GM21515 (cell line): ENCODE results near the gene STYXL2.

ENCODE experiments used
- ATAC-seq: cut with Tn5 transposase; IDR thresholded peaks from one replicate; pipeline ENCODE4 v1.9.1; 2021; ENCODE audit not compliant: unreplicated experiment

STYXL2 gene

GRCh38 chr1:167132301-167133010 is 38.6 kb downstream of the STYXL2 start:
- ATAC-seq, result no peak

GRCh38 chr1:167135281-167135840 is 41.5 kb downstream of the STYXL2 start:
- ATAC-seq, result no peak

- ATAC-seq, result no peak
Observed at GRCh38 chr1:167136191-167136614, 42.3 kb downstream of the STYXL2 start.

DNA sequence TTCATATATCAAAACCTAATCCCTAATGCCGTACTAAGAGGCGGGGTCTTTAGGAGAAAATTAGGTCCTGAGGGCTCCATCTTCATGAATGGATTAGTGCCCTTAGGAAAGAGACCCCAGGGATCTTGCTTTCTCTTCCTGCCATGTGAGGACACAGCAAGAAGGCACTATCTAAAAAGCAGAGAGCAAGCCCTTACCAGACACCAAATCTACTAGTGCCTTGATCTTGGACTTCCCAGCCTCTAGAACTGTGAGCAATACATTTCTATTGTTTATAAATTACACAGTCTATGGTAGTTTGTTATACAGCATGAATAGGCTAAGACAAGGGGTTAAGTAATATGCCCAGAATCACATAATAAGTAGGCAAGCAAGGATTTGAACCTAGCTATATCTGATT is 42.9 kb downstream of the STYXL2 start:
- no peak for ATAC-seq

DNA sequence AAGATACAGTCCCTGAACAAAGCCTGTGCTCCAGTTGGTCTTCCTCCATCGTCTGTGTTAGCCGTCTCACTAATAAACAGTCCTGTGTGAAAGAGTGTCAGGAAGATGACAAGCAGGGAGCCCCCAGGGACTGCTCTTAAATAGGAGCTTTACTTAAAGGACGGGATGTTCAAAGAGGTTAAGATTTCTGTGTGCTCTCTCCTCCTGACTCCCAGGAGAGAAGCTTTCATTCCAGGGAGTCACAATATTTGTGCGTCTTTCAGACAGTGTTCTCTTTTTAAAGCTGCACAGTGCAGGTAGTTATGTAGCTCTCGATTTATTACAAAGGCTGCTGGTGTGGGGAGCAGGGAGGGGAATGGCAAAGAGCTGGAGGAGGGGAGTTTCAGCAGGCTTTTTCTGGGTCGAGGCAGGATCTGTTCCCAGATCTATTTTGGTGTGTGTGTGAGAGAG is 43.5 kb downstream of the STYXL2 start:
- ATAC-seq, result no peak

GRCh38 chr1:167137793-167138510 is 44.1 kb downstream of the STYXL2 start:
- no peak for ATAC-seq

DNA sequence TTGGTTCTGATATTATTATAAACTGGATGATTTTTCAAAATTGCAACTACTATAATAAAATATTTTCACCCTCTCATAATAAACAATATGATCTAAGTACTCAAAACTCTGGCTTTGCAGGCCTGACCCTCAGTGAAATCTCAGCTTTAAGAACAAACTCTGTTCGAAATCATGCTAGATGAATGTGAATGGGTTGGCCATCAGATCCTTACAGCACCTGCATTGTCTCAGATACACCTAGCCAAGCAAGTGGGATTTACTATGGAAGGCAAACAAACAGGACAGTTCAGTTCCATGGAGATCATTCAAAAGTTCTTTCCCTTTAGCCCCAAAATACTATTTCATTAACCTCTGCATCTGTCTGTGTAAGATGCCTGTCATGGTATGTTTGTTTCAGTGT is 44.8 kb downstream of the STYXL2 start:
- no peak for ATAC-seq

DNA sequence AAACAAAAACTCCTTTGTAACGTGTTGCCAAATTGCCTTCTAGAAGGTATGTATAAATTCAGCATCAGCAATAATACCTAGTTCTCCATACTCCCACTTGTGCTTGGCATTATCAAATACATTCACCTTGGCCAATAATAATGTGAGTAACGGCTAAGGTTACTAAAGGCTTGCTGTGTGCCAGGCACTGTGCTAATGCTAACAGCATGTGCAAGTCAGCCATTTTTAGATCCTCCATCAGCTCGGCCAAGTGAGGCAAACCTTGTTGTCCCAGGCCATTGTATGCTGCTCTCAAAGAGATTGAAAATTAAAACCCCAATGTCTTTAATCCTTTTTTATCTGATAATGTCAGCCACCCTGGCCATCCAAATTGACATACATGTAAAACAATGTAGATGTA is 48.1 kb downstream of the STYXL2 start:
- ATAC-seq, result no peak
